IPS-NIHi11 (cell line): ENCODE measurements around the gene MTHFSD.
"Not testable (repeated sequence)": the region's sequence is repeated elsewhere in the genome, so short reads cannot be mapped to it uniquely, and the experiment has no call there.

ENCODE experiments used
- DNase-seq: peaks from one replicate; pipeline ENCODE4 v3.0.0; 2012; ENCODE audit warnings: mixed read lengths, low spot score

Gene MTHFSD, protein sequence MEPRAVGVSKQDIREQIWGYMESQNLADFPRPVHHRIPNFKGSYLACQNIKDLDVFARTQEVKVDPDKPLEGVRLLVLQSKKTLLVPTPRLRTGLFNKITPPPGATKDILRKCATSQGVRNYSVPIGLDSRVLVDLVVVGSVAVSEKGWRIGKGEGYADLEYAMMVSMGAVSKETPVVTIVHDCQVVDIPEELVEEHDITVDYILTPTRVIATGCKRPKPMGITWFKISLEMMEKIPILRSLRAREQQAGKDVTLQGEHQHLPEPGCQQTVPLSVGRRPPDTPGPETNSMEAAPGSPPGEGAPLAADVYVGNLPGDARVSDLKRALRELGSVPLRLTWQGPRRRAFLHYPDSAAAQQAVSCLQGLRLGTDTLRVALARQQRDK

DNA sequence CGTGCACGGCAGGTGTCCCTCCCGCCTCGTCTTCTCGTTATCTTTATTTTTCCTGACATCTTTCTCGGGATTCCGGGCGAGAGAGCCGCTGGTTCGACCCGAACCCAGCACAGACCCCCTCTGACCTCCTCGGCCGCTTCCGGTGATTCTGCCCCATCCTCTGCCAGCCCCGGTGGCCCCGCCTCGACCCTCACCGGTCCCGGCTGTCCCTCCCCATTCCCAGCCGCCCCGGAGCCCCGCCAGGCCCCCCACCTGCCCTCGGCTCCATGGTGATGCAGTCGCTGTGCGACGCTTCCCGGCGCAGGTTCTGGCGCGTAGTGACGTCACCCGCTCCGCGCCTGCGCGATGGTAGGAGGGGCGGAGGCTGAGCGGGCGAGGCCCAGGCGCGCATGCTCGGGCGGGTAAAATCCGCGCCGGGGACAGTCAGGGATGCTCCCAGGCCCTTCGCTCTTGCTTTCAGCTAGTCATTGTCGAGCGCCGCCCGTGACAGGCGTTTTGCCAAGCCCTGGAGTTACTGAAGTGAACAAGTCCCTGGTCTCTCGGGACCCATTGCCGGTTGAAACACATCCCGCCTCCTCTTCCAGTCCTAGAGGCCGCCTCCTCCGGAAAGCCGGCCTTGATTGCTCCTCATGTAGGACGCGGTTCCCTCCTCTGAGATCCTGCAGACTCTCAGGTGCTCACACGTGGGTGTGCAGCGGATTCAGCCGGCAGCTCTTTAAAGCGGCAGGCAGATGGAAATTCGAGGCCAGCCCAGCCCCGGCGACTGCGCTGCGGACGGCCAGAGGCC is at the start of gene MTHFSD:
Gene MTHFSD, minus strand, starts transcription at position 319 of the 787 bp plus-strand sequence. Its CDS starts 51 bp downstream, at position 268.
- peak; percentile 98 for DNase-seq

DNA sequence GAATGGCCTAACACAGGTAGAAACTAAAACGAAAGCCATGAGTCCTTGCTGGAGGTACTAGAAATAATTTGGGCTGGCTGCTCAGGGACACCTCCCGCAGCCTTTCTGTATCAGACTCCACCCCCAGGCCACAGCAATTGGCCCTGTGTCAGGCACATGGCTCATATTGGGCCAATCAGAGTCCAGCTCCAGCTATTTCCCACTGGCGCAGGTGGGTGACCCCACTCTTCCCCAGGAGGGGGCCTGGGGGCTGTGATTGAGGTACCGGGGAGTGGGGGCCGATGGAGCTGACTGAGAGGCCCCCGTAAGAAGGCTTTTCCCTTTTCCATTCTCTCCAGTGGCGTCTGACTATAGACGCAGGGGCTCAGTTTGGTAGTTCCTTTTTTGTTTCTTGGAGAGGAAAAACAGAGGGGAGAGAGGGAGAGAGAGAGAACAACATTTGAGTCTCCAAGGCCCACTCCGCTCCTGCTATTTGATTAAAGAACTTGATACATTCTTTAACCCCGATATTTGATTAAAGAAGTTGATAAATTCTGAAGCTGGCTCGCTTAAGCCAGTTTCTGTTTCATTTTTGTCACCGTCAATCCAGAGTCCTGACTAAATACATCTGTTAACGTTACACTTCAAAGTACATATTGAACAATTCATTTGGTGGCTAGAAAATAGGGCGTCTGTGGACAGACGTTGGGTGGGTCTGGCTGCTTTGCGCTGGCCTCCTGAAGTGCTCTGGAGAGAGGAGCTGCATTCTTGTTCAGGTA is 49.6 kb upstream of the MTHFSD start:
- DNase-seq = no peak

DNA sequence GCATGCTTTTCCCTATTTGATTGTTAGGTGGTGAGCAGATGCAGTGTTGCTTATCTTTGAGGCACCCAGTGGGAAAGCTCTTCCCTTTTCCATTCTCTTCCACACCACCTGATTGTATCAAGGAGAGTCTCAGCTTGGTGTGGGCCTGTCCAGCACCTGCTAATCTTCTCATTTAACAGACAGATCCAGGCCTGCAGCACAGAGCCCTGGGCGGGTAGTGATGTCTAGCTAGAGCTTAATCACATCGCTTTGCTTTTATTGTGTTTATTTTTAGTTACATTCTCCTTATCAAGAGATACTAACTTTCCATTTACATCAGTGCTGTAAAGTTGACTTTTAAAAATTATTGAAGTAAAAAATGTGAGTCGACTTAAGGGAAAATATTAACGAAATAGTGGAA is 47.5 kb upstream of the MTHFSD start:
- no peak for DNase-seq

DNA sequence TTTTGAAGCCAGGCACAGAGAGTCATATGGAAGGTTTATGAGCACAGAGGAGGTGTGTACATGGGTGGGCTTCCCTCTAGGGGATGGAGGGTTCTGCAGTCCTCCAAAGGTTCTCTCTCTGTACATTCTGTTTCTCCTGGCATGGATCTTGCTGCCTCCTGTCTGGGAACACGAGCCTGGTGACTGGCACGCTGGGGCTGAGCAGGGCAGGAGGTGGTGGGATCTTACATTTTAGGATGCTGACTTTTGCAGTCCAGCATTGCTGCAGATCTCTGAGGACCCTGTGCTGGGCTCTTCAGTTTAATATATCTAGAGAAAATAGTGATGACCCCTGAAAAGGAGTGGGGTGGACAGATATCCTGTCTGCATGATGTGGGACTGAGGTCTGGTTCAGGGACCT is 46.3 kb upstream of the MTHFSD start:
- DNase-seq = no peak

DNA sequence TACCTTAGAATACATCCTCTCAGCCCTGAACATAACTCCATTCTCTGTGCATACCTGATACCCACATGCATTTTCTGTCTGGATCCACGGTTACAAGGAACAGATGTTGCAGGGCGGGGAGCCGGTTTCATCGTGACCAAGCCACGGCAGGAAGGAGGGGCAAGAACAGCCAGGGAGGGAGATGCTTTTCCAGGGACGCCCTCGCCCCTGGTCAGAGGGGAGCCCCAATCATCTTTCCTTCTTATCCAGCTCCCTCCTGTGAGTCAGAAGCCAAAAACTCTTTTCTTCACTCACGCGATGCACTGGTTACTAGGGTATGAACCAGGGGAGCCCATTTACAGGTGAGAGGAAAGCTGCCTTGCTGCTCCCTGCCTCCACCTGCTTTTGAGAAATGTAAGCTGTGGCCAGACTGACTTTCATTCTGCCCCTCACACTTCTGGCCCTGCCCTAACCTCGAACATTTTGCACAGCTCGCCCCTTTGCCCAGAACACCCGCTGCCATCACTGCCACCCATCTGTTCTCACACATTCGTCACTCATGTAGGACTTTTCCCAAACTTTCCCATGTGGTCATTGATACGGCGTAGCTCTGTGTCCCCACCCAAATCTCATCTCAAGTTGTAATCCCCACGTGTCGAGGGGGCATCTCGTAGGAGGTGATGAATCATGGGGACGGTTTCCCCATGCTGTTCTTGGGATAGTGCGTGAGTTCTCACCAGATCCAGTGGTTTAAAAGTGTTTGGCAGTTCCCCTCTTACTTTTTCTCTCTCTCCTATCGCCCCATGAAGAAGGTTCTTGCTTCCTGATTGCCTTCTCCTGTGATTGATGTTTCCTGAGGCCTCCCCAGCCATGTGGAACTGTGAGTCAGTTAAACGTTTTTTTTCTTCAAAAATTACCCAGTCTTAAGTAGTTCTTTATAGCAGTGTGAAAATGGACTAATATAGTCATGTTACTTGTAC is 43.9 kb upstream of the MTHFSD start:
- no peak for DNase-seq

DNA sequence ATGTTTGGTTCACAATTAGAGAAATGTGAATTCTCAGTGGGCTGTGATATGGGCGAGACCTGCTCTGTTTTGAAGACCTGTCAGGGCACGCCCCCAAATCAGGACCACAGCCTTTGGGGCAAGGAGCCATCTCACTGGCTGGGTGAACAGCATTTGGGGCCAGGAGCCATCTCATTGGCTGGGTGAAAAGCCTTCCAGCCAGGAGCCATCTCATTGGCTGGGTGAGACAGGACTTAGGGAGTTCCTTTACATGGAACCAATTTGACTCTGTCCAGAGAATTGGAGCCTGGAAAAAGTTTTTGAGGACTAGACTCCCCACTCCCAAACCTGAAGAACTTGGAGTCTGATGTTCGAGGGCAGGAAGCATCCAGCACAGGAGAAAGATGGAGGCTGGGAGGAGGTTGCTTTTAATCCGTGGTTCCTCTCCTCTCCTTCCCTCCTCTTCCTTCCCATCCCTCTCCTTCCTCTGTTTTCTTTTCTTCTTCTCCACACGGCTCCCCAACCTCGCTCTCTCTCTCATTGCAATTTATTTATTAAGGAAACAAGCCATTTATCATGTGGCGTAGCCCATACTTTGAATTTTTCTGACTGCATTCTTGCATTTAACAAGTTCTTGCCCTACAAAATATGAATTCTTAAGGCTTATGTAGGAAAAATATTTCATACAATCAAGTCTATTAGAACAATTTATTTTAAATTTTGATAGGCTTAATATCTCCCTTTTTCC is 43.0 kb upstream of the MTHFSD start:
- no peak for DNase-seq

DNA sequence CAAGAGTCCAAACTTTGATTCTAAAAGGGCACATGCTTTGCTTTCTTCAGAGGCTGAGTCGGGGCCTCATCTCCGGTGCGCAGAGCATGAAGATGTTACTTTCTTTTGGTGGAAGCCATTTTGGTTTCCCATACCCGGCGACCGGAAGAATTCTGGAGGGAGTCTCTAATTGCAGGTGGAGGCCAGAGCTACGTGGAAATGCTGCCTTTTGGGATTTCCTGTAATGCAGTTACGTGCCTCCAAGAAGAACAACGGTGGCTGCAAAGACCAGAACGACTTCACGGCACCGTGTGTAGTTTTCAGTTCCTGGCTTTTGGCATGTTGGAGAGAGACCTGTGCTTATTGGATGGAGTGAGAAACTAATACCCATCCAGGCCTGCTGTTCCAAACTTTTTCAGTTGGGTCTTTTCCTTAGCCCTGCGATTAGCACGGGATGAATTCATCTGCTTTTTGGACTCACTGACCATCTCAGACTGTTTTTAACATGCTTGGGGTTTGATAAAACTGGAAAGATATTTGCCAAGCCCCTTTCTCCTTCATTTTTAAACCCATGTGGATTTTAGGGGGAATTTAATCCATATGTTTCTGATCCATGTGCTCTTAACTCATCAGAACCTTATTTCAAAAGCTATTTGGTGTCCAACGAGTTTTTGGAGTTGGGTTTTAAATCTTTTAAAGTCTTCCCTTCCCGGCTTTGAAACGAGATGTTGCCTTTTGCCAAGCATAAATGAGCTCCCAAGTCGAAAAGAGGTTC is 42.3 kb upstream of the MTHFSD start:
- no peak for DNase-seq

DNA sequence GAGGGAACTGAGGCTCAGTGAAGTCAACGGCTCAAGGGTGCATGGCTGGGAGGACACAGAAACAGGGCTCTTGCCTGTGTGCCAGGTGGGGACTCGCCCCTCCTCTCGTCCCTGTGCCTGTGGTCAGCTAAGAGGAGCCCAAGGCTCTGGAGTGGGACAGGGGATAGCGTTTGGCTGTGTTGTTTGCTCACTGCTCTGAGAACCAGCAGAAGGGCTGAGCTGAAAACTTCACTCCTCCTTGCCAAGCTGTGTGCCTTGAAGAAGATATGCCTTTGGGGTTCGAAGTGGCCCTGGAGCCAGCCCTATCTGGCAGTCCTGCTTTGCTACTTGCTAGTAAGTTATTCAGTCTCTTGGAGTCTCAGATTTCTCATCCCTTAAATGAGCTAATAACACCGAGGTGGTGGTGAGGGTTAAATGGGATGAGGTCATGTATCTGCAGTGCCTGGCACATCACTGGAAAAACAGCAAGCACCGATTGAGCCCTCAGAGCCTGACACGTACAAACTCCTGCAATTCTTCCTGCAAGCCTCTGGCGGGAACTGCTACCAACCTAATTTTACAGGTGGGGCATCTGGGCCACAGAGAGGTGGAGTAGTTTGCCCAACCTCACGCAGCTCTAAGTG is 41.1 kb upstream of the MTHFSD start:
- no peak for DNase-seq

DNA sequence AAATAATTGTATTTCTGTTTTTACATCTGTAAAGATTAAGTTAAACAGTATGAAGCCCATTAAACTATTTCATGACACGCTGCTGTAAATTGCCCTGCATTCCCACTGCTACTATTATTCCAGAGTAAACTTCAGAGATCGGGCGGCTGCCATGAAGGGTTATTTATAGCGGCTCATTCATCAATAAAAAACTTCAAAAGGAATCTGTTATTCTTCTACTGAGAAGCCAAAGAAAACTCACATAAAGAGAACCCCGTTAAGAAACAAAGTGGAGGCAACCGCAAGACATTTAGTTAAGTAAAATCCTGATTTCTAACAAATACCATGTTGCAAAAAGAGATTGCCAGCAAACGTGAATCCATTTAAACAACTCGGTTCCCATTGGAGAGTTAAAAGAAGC is 39.7 kb upstream of the MTHFSD start:
- no peak for DNase-seq

DNA sequence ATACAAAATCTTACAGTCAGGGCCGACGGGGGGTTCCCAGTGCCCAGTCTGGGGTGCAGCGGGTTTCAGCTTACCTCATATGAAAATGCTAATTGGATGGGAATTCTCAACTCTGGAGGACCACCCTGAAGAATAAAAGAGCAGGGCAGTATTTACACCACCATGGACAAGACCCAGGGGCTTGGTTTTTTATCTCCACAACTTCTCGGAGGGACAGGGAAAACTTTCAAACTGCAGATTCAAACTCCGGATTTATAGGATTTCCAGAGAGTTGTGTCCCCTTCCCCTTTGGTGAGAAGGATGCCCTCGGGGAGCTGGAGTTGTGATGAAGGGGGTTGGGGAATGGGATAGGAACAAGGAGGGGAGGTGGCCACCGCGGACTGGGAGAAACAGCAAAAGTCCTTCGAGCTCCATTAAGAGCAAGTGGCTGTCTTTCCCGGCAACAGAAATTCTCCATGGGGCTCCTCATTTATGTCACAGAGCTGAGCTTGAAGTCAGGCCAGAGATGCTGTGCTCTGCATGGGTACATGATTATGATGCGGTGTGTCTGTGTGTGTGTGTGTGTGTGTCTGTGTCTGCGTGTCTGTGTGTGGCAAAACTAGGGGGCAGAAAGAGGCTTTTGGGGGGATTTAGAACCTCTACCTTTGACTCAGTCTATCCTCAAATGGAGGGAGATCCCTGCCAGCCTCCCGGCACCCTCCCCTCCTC is 39.0 kb upstream of the MTHFSD start:
- no peak for DNase-seq

DNA sequence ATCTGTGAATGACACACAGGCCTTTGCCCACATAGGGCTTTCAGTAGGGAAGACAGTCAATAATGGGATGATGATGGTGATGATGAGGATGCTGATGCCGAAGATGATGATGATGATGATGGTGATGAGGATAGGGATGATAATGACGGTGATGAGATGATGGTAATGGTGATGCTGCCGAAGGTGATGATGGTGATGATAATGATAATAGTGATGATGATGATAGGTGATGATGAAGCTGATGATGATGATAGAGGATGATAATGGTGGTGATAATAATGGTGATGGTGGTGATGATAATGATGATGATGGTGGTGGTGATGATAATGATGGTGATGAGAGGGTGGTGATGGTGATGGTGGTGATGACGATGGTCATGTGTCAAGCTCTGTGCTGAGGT is 36.2 kb upstream of the MTHFSD start:
- no peak for DNase-seq

DNA sequence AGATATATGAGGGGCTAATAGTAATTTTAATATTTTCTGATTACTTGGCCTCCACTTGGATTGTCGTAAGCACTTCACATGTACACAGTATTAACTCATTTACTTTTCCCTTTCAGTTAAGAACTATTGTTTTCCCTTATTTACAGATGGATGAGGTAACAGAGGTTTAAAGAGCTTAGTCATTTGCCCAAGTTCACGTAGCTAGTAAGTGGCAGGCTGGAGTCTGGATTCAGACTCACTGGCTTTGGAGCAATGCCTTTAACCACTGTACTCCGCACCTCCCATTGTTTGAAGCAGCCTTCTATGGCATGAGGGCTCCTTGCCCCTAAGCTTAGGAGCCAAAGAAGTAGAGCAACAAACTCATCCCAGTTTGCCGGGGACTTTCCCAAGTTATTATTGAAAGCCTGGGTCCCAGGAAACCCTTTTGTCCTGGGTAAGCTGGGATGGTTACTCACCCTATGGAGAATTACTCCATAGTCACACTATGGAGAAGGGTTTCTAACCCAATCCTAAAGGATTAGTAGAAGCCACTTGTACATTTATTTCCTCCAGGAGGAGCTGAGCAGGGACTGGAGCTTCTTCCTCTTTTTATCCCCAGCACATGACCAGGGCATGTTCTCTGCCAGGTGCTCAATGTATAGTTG is 35.6 kb upstream of the MTHFSD start:
- DNase-seq = no peak

DNA sequence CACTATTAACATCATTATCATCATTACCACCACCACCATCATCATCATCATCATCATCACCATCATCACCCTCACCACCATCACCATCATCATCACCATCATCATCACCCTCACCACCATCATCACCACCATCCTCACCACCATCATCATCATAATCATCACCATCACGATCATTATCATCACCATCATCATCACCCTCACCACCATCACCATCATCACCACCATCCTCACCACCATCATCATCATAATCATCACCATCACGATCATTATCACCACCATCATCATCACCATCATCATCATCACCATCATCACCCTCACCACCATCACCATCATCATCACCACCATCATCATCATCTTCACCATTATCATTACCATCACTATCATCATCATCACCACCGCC is 32.9 kb upstream of the MTHFSD start:
- not testable (repeated sequence) for DNase-seq

DNA sequence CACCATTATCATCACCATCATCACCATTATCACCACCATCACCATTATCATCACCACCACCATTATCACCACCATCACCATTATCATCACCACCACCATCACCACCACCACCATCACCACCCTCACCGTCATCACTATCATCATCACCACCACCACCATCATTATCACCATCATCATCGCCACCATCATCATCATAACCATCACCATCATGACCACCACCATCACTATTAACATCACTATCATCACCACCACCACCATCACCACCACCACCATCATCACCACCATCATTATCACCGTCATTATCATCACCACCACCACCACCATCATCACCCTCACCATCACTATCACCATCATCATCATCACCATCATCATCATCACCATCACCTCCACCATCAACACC is 32.5 kb upstream of the MTHFSD start:
- DNase-seq = no peak

DNA sequence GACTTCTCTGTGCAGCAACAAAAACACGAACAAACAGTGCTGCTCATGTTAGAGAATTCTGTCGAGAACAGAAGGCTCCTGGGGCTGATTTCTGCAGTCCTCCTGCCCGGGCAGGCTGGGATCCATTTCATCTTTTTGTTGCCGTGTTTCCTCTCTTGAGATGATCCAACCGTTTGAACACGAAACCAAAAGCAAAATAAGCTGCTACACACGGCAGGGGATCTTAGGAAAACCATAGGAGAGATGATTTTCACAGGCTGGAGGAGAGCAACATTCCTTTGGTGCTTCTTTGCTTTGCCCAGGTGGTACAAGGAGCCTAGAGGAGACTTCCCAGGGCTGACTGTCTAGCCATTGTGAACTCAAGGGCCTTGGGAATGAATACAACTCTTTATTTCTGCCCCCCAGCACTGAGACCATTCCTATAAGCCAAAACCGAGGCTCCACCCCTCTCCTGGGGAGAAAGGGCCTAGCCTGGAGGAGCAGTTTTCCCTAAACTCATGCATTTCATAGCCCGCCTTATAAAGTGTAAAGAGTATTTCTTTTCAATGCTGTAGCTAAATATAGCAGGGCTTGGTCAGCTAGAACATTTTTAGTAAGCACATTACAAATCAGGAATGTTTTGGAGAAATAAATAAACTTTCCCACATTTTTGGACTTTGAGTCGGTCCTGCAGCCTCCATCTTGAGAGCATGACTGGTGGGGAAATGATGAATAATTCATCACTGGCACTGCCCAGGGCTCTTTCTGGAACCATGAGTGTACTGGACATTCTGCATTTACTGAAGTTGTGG is 31.0 kb upstream of the MTHFSD start:
- no peak for DNase-seq

DNA sequence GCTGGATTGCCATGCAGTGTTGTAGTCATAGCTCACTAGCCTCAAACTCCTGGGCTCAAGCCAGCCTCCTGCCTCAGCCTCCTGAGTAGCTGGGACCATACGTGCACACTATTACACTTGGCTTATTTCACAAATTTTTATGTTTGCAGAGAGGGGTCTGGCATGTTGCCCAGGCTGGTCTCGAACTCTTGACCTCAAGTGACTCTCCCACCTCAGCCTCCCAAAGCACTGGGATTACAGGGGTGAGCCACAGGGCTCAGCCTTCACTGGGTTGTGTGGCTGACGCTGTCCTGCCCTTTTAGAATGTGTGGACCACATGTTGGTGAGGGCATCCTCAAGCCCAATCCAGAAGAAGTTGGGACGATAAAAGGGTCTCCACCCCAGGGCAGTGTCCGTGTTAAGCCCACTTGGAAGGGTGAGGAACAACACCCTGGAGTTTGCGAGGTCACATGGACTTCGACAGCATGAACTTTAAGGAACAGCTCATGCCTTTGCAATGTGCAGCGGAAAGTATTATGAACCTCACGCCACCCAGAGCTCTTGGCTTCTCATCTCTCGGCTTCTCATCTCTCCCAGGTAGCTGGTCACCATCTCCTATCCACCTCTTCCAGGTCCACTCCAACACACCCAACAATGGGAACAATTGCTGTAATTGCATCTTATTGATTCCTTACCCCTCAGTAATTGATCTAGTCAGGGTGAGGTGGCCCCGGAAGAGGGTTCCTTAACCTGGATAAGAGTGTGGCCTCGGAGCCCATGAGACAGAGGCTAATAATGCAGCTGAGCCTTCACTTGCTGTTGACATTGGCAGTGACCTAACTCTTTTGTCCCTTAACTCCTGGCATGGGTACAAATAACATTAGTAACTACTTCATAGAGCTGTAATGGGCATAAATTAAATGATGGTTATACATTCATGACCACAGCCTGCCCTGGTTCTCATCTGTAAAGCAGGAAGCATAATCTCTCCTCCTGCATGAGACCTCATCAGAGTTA is 30.0 kb upstream of the MTHFSD start:
- DNase-seq = no peak
